GM13976 (cell line): ENCODE results near the gene GNG5.

Source experiments
- DNase-seq: peaks from one replicate; pipeline ENCODE4 v3.0.0; 2012; ENCODE audit warnings: low spot score
- in situ Hi-C: fragments of 300-500 bp; cut with MboI; formaldehyde crosslinking; loops from one replicate; pipeline ENCODE4 v1.12.0; 2022; ENCODE audit warnings: low sequenced_read_pairs, mixed read lengths, inconsistent platforms; ENCODE audit not compliant: unreplicated experiment
- TF ChIP-seq, protein P1 (sequence below): IDR thresholded peaks from 2 replicates; pipeline ENCODE4 v1.5.1; 2012; ENCODE audit warnings: borderline replicate concordance, mild to moderate bottlenecking; ENCODE audit not compliant: insufficient read depth; ENCODE audit errors: extremely low read depth, missing control alignments, control extremely low read depth

The GNG5 gene

DNA sequence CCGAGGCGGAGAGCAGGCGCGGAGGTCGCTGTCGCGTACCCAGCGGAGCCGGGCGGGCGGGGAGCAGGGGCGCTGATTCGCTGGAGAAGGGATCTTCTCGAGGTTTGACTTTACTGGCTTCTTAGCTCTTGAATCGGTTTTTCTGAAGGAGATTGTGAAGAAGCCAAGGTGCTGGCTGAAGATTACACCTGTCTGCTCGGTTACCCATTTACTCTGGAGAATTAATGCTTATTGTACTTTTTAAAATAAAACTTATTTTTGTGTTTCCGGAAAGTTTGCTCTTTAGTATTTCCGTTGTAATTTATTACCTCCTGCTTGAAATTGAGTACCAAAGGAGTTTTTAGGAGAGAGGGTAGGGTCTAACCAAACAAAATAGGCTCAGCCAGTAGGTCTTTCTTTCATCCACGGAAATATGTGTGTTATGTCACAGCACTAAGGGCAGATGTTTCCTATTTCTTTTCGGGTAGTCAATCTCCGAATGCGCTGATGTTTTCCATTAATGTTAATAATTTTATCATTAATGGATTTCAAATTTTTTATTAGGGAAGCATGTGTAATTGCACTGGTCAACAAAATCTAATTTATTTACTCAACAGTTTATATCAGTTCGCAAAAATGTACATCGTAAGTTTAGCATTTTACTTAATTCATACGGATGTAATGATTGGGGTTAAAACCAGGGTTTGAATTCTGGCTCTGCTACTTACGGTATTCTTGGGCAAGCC lies 510 bp upstream of the GNG5 start:
- peak; percentile 23 for DNase-seq
- in situ Hi-C loops, result no loop called here
- TF ChIP-seq, protein P1, sequence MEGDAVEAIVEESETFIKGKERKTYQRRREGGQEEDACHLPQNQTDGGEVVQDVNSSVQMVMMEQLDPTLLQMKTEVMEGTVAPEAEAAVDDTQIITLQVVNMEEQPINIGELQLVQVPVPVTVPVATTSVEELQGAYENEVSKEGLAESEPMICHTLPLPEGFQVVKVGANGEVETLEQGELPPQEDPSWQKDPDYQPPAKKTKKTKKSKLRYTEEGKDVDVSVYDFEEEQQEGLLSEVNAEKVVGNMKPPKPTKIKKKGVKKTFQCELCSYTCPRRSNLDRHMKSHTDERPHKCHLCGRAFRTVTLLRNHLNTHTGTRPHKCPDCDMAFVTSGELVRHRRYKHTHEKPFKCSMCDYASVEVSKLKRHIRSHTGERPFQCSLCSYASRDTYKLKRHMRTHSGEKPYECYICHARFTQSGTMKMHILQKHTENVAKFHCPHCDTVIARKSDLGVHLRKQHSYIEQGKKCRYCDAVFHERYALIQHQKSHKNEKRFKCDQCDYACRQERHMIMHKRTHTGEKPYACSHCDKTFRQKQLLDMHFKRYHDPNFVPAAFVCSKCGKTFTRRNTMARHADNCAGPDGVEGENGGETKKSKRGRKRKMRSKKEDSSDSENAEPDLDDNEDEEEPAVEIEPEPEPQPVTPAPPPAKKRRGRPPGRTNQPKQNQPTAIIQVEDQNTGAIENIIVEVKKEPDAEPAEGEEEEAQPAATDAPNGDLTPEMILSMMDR, result no peak

DNA sequence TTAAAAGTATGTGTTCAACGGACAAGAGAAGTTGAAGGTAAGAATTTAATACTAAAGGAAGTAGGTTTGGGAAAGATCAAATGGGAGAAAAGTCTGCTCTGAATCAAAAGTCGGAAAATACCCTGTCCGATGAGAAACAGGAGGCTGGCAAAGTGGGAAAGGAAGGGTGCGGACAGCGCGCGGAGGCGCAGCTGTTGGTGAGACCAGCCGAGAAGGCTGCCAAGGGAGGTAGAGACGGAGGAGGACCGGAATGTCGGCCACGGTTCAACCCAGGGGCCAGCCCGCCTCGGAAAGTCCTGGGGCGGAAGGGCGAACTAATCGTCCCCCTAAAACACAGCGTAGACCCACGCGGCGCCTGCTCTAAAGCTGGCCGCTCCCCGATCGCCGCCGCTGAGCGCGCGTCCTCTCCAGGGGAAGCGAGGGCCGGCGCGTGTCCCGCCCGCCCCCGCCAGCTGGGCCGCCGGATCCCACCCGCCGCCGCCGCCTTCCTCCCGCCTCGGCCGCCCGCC lies 834 bp downstream of the GNG5 start:
- TF ChIP-seq, protein P1, result no peak
- in situ Hi-C loops, result no loop called here
- DNase-seq, result peak; percentile 78

DNA sequence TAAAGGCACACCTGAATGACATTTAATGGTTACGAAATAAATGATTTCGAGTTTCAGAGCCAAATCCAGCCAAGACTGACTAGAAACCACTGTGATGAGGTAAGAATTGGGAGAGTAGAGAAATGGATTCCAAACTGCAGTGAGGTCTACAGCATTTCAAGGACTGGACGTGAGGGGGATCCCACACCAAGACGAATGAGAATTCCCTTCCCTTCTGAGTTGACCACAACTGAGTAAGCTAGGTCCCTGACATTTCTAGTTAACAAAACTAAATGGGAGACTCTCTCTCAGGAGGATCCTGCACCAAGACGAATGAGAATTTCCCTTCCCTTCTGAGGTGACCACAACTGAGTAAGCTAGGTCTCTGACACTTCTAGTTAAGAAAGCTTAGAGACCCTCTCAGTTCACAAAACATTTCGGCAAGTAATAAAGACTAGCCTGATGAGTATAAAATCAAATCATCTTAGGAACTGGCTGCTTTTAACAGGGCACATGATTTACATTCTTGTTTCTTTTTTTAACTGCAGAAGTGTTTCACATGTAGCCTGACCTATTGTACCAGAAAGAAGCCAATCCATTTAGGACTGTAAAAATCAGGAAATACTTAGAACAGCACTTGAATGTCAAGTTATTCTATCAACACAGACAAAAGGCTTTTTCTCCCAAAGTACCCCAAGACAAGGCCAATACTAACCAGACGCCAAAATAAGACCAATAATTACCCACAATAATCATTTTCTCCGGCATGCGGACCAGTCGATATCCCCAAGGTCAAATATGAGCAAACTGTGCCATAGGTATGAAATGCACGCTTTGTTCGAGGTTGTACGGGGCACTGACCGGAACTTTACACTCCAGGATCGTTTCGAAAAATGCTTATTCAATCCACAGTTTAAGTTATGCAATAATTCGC lies 1.5 kb downstream of the GNG5 start:
- in situ Hi-C loops, result no loop called here
- DNase-seq, result no peak
- TF ChIP-seq, protein P1, result no peak

DNA sequence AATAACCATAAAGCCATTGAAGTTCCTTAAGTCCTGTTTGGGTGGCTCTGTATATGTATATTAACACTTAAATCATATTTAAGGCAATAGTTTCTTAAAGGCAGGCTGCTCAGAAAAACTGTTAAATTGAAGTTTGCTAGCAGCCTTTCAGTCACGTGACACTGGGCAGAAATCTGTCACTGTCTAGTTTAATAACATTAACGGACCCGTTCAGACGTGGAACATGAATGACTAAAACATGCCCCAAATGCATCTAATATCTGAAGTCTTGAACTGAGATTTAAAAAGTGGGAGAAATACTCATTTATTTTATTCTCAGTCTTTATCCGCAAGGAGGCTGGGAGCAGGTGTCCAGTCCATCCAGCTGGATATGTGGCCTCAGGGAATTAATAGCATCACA lies 3.5 kb downstream of the GNG5 start:
- TF ChIP-seq, protein P1, result no peak
- DNase-seq, result no peak
- in situ Hi-C loops, result no loop called here

DNA sequence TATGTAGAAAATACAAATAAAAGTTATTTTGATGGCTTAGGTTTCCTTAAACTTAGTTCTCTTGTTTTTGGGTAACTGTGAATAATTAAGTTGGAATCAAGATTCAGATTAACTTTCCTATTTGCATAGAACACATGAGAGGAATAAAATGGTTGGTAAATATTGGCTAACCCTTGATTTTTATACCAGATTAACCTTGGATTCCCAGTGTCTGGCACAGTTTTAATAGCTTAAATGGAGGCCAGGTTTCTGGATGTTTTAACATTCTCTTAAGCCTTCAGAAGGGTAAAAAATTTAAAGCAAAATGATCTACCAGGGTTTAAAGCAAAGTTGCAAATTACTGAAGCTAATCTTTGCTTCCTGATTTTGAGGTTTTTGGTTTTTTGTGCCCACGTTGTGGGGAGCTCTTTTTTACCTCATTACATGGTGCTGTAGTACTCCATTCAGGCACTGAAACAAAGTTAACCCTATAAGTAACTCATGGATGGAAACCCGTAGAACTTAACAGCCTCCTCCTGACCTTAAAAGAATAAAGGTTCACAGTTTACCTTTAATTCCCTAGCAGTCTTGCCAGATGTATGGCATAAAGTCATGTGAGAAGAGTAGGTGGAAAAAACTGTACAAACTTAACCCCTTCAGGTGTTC lies 8.6 kb downstream of the GNG5 start:
- TF ChIP-seq, protein P1, result no peak
- DNase-seq, result no peak
- in situ Hi-C loops, result no loop called here

DNA sequence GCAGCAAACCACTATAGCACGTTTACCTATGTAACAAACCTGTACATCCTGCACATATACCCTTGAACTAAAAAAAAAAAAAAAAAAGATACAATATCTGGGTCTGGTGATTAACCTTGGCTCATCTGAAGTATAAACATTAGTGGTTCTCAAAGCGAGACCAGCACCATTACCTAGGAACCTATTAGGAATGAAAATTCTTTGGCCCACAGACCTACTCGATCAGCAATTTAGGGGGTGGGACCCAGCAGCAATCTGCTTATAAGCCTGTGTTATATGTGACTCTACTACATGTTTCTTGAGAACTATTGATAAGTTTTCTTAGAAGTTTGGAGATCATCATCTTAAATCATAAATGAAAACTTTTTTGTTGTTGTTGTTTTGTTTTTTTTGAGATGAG lies 9.9 kb downstream of the GNG5 start:
- no peak for DNase-seq
- in situ Hi-C loops, result no loop called here
- TF ChIP-seq, protein P1, result no peak
